ENCODE data around the gene NEMP1.

DNA sequence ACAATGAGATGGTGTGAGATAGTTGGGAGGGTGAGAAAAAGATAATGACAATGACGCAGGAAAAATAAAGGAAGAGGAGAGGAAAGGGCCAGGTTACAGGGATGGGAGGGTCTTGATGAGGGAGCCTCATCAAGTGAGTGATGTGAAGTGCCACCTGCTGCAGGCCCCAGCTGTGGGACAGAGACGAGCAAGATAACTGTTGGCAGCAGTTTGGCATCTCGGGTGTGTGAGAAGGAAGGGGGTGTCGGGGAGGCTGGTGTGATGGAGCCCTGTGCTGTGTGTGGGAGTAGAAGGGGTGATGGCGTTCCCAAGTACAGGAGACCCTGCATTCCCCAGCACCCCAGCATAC lies 50.8 kb downstream of the NEMP1 start:
- TF ChIP-seq, protein P1, sequence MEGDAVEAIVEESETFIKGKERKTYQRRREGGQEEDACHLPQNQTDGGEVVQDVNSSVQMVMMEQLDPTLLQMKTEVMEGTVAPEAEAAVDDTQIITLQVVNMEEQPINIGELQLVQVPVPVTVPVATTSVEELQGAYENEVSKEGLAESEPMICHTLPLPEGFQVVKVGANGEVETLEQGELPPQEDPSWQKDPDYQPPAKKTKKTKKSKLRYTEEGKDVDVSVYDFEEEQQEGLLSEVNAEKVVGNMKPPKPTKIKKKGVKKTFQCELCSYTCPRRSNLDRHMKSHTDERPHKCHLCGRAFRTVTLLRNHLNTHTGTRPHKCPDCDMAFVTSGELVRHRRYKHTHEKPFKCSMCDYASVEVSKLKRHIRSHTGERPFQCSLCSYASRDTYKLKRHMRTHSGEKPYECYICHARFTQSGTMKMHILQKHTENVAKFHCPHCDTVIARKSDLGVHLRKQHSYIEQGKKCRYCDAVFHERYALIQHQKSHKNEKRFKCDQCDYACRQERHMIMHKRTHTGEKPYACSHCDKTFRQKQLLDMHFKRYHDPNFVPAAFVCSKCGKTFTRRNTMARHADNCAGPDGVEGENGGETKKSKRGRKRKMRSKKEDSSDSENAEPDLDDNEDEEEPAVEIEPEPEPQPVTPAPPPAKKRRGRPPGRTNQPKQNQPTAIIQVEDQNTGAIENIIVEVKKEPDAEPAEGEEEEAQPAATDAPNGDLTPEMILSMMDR (IDR thresholded peaks at IDR 0.05), result no peak
- TF ChIP-seq POLR2A (IDR thresholded peaks at IDR 0.05) (no peak), EP300 (IDR thresholded peaks at IDR 0.05) (no peak)
